ENCODE data around the gene UFC1.
A peak's percentile ranks its signal among the peaks of the same experiment; 100 is the strongest.

The UFC1 gene

GRCh38 chr1:161137881-161138280 is 15.9 kb upstream of the UFC1 start:
- no peak for DNase-seq

- no peak for DNase-seq
Observed at GRCh38 chr1:161138431-161138830, 15.3 kb upstream of the UFC1 start.

- DNase-seq, result no peak
Observed at GRCh38 chr1:161139766-161140165, 14.0 kb upstream of the UFC1 start.

- DNase-seq, result no peak
Observed at GRCh38 chr1:161140755-161141400, 12.9 kb upstream of the UFC1 start.

- DNase-seq, result no peak
Observed at GRCh38 chr1:161145832-161146231, 7.9 kb upstream of the UFC1 start.

GRCh38 chr1:161153176-161153575 is 602 bp upstream of the UFC1 start:
- DNase-seq, result no peak

- DNase-seq, result no peak
Observed at GRCh38 chr1:161157867-161158266, 4.1 kb downstream of the UFC1 start.

- DNase-seq, result no peak
Observed at GRCh38 chr1:161158316-161159010, 4.7 kb downstream of the UFC1 start.

- DNase-seq, result peak; percentile 91
Observed at GRCh38 chr1:161159087-161159912, 5.5 kb downstream of the UFC1 start, which contains the start of gene USP21. USP21 (plus strand) TSS chr1:161159500; CDS start chr1:161160641, 1,141 bp downstream.

- DNase-seq, result no peak
Observed at GRCh38 chr1:161159913-161160243, 6.1 kb downstream of the UFC1 start.

- DNase-seq, result no peak
Observed at GRCh38 chr1:161160671-161161145, 6.9 kb downstream of the UFC1 start.

GRCh38 chr1:161161652-161162051 is 7.9 kb downstream of the UFC1 start:
- DNase-seq, result no peak

GRCh38 chr1:161162052-161162451 is 8.3 kb downstream of the UFC1 start:
- no peak for DNase-seq

GRCh38 chr1:161162806-161163205 is 9.0 kb downstream of the UFC1 start:
- no peak for DNase-seq

GRCh38 chr1:161163793-161164192 is 10.0 kb downstream of the UFC1 start:
- no peak for DNase-seq

- DNase-seq, result no peak
Observed at GRCh38 chr1:161164901-161165610, 11.3 kb downstream of the UFC1 start.

GRCh38 chr1:161165742-161166668 is 12.2 kb downstream of the UFC1 start, which contains the start of gene PPOX:
PPOX (plus strand) TSS chr1:161166426; CDS start chr1:161166848, 422 bp downstream.
- peak; percentile 97 for DNase-seq

- DNase-seq, result peak; percentile 36
Observed at GRCh38 chr1:161166669-161167548, 13.1 kb downstream of the UFC1 start.

GRCh38 chr1:161168906-161169305 is 15.1 kb downstream of the UFC1 start:
- no peak for DNase-seq

- no peak for DNase-seq
Observed at GRCh38 chr1:161171191-161171590, 17.4 kb downstream of the UFC1 start.

- DNase-seq, result no peak
Observed at GRCh38 chr1:161171696-161172095, 17.9 kb downstream of the UFC1 start.
